Kidney epithelial cell (primary cell): Measurements from ENCODE around the gene EEF2K. TPM values are rescaled to one million over a fixed set of nuclear protein-coding genes. Genes with fewer than 3 reads are reported as not detected.

Experiments
- DNase-seq: peaks from one replicate; pipeline ENCODE4 v3.0.0-alpha.2; 2010; ENCODE audit warnings: low read depth
- H3K27me3 ChIP-seq: 2 replicates; pipeline ENCODE4 v1.6.0; 2011; ENCODE audit warnings: low read length; ENCODE audit not compliant: control insufficient read depth, insufficient read depth
- H3K36me3 ChIP-seq: 2 replicates; pipeline ENCODE4 v1.5.1; 2011; ENCODE audit warnings: low read length; ENCODE audit not compliant: control insufficient read depth, insufficient read depth
- H3K4me3 ChIP-seq: 2 replicates; pipeline ENCODE4 v1.5.1; 2011; ENCODE audit warnings: low read depth, mild to moderate bottlenecking, control low read depth, low read length
- total RNA-seq: library from RNA; depleted of rRNA; stranded (reverse); fragments of >200 nt; gene quantifications from 2 replicates; pipeline ENCODE4 v1.2.3, GENCODE V29; 2015
- TF ChIP-seq, protein P1 (sequence below): IDR thresholded peaks from 2 replicates; pipeline ENCODE4 v1.5.1; 2011; ENCODE audit warnings: mild to moderate bottlenecking, moderate library complexity, low read length, control low read depth, inconsistent platforms; ENCODE audit not compliant: insufficient read depth, poor library complexity, severe bottlenecking

Gene EEF2K
- total RNA-seq, 1 donor from 2014 or later, result 6.8 TPM

DNA sequence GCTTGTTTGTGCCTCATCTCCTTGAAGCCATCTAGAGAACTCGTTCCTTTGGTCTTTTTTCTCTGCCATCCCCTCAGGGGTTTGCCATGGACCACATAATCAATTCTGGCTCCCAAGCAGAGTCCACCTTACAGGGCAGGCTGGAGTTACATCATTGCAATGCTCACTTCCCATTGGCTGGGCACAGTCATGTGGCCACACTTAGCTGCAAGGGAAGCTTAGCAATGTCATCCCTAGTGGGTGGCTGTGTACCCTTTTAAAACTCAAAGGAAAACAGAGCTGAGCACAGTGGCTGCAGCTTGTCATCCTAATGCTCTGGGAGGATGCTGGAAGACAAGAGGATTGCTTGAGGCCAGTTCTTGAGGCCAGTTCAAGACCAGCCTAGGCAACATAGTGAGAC is 49.3 kb downstream of the EEF2K start:
- peaks cover 4% of the 10 kb centered on the region for H3K36me3 ChIP-seq
- DNase-seq, result no peak
- TF ChIP-seq, protein P1, sequence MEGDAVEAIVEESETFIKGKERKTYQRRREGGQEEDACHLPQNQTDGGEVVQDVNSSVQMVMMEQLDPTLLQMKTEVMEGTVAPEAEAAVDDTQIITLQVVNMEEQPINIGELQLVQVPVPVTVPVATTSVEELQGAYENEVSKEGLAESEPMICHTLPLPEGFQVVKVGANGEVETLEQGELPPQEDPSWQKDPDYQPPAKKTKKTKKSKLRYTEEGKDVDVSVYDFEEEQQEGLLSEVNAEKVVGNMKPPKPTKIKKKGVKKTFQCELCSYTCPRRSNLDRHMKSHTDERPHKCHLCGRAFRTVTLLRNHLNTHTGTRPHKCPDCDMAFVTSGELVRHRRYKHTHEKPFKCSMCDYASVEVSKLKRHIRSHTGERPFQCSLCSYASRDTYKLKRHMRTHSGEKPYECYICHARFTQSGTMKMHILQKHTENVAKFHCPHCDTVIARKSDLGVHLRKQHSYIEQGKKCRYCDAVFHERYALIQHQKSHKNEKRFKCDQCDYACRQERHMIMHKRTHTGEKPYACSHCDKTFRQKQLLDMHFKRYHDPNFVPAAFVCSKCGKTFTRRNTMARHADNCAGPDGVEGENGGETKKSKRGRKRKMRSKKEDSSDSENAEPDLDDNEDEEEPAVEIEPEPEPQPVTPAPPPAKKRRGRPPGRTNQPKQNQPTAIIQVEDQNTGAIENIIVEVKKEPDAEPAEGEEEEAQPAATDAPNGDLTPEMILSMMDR, result no peak
- no peaks in the 10 kb centered on the region for H3K27me3 ChIP-seq
- H3K4me3 ChIP-seq, result no peak overlapping the region

DNA sequence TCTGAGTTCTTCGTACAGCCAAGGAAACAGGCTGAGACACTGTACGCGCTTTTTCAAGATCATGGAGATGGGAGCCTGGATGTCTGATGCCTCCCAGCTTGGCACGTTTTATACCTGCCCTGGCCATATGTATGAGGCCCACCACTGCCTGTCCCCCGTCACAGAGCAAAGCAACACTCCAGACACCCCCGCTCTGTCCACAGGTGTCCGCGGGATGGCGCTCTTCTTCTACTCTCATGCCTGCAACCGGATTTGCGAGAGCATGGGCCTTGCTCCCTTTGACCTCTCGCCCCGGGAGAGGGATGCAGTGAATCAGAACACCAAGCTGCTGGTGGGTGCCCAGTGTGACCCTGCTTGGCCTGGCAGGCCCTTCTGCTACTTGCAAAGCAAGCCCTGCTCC is 51.4 kb downstream of the EEF2K start:
- Histone ChIP-seq H3K4me3 (no peak overlapping the region), H3K27me3 (no peaks in the 10 kb centered on the region), H3K36me3 (peaks cover 4% of the 10 kb centered on the region)
- no peak for DNase-seq
- TF ChIP-seq, protein P1, result no peak

DNA sequence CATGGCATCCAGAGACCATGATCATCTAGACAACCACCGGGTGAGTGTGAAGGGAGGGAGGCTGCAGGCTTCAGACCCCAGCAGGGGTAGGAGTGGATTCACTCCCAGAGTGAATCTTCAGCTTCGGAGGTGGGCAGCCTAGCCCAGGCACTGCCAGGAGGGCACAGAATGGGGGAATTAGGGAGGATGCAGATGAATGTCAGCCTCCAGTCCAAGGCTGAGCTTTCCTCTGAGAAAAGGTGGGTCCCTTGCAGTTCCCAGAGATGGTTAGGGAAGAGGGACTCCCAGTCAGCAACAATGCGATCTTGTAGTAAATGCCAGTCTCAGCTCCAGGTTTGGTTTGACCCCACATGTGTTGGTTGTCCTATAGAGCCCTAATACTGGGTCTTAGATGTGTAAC is 54.4 kb downstream of the EEF2K start:
- H3K27me3 ChIP-seq, result no peaks in the 10 kb centered on the region
- no peak overlapping the region for H3K4me3 ChIP-seq
- TF ChIP-seq, protein P1, result no peak
- DNase-seq, result no peak
- peaks cover 4% of the 10 kb centered on the region for H3K36me3 ChIP-seq

GRCh38 chr16:22262460-22262859 is 56.4 kb downstream of the EEF2K start:
- no peak overlapping the region for H3K4me3 ChIP-seq
- TF ChIP-seq, protein P1, result no peak
- H3K36me3 ChIP-seq, result peaks cover 4% of the 10 kb centered on the region
- no peak for DNase-seq
- H3K27me3 ChIP-seq, result no peaks in the 10 kb centered on the region

- DNase-seq, result no peak
- no peaks in the 10 kb centered on the region for H3K36me3 ChIP-seq
- H3K4me3 ChIP-seq, result no peak overlapping the region
- no peaks in the 10 kb centered on the region for H3K27me3 ChIP-seq
- TF ChIP-seq, protein P1, result no peak
Measured at GRCh38 chr16:22264786-22265185, 58.7 kb downstream of the EEF2K start.

DNA sequence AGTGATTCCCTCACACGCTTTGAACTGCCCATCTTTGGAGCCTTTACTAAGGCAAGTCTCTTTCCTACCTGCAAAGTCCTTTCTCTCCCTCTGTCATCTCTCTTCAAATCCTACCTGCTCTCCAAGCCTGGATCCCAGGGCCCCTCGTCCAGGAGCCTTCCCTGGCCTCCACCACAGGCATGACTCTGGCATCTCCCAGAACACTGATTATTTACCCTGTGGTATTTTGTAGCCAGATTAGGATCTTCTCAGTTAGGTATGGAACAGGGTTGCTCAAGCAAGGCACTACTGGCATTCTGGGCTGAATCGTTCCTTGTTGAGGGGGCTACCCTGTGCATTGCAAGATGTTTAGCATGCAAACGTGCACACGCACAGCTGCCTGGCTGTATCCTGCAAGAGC is 59.3 kb downstream of the EEF2K start:
- DNase-seq, result no peak
- TF ChIP-seq, protein P1, result no peak
- Histone ChIP-seq H3K4me3 (no peak overlapping the region), H3K27me3 (no peaks in the 10 kb centered on the region), H3K36me3 (no peaks in the 10 kb centered on the region)
